Islet precursor cell (in vitro differentiated cells): Measurements from ENCODE around the gene TMPRSS9.

Source experiments
- DNase-seq: peaks from one replicate; pipeline ENCODE4 v3.0.0-alpha.2; 2018

Gene TMPRSS9

GRCh38 chr19:2330255-2330631 lies 29.8 kb upstream of the TMPRSS9 start:
- DNase-seq = no peak

- DNase-seq = no peak
These were observed 29.3 kb upstream of the TMPRSS9 start for GRCh38 chr19:2330632-2331284.

- no peak for DNase-seq
These were observed 28.3 kb upstream of the TMPRSS9 start for GRCh38 chr19:2331601-2332246.

- no peak for DNase-seq
These were observed 27.6 kb upstream of the TMPRSS9 start for GRCh38 chr19:2332341-2333026.

- DNase-seq = no peak
These were observed 26.8 kb upstream of the TMPRSS9 start for GRCh38 chr19:2333027-2333806.

GRCh38 chr19:2333807-2334211 lies 26.3 kb upstream of the TMPRSS9 start:
- no peak for DNase-seq

- no peak for DNase-seq
These were observed 25.6 kb upstream of the TMPRSS9 start for GRCh38 chr19:2334426-2334825.

GRCh38 chr19:2334986-2335846 lies 24.8 kb upstream of the TMPRSS9 start:
- no peak for DNase-seq

- DNase-seq = no peak
These were observed 24.2 kb upstream of the TMPRSS9 start for GRCh38 chr19:2335848-2336247.

GRCh38 chr19:2336528-2337328 lies 23.3 kb upstream of the TMPRSS9 start:
- DNase-seq = no peak

- peak; percentile 91 for DNase-seq
These were observed 22.7 kb upstream of the TMPRSS9 start for GRCh38 chr19:2337329-2337707.

GRCh38 chr19:2338055-2338615 lies 21.9 kb upstream of the TMPRSS9 start:
- no peak for DNase-seq

- no peak for DNase-seq
These were observed 21.1 kb upstream of the TMPRSS9 start for GRCh38 chr19:2338751-2339643.

- no peak for DNase-seq
These were observed 20.3 kb upstream of the TMPRSS9 start for GRCh38 chr19:2339644-2340310.

- no peak for DNase-seq
These were observed 19.4 kb upstream of the TMPRSS9 start for GRCh38 chr19:2340496-2341243.

GRCh38 chr19:2341244-2341751 lies 18.8 kb upstream of the TMPRSS9 start:
- no peak for DNase-seq

- peak; percentile 87 for DNase-seq
These were observed 18.1 kb upstream of the TMPRSS9 start for GRCh38 chr19:2341982-2342381.

GRCh38 chr19:2342656-2343288 lies 17.3 kb upstream of the TMPRSS9 start:
- no peak for DNase-seq
